GM18505 (cell line): ENCODE measurements around the gene SYK.

Source experiments
- ATAC-seq: cut with Tn5 transposase; IDR thresholded peaks from one replicate; pipeline ENCODE4 v1.9.1; 2021; ENCODE audit not compliant: unreplicated experiment
- POLR2A ChIP-seq: IDR thresholded peaks from 4 replicates; pipeline ENCODE4 v1.6.1; 2011; ENCODE audit warnings: borderline replicate concordance; ENCODE audit not compliant: insufficient read depth, insufficient read length; ENCODE audit errors: extremely low read depth

The SYK gene

DNA sequence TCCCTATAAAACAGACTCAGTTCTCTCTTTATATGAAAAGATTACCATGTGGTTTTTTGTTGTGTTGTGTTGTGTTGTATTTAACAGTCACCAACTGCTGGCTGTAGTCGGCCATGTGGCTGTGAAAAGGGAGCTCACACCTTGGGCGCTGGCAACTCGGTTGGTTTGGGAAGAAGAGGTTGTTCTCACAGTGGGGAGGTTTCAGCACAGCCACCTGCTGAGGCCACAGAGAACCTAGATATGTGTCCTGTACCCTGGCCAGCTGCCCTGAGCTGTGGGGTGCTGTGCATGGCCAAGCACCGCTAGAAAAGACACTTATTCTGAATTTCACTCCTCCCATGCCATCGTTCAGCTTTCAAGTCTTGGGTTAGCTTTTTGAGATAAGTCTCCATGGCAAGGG is 58.8 kb downstream of the SYK start:
- TF ChIP-seq POLR2A = no peak
- ATAC-seq = no peak

DNA sequence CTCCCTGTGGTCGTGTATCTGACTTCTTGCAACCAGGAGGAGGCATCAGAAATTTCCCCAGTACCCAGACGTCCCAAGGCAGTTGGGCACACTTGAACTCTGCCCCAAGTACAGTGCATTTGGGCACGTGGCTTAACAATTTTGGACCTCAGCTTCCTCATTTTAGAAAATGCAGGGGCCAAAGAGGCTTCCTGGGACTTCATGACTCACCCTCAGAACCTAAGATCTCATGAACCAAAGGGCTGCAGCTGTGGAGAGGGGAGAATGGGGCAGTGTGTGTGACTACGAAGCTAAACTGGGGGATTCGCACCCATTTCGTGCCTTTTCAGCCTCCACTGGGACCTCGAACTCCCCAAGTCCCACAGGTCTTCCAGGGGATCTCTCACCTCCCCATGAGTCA is 59.2 kb downstream of the SYK start:
- no peak for ATAC-seq
- no peak for TF ChIP-seq POLR2A

GRCh38 chr9:90861380-90861779 is 59.8 kb downstream of the SYK start:
- TF ChIP-seq POLR2A = no peak
- no peak for ATAC-seq

GRCh38 chr9:90861826-90862740 is 60.5 kb downstream of the SYK start:
- TF ChIP-seq POLR2A = no peak
- ATAC-seq = no peak

- no peak for ATAC-seq
- TF ChIP-seq POLR2A = no peak
Observed at GRCh38 chr9:90864779-90865178, 63.2 kb downstream of the SYK start.

- no peak for ATAC-seq
Observed at GRCh38 chr9:90867101-90867500, 65.5 kb downstream of the SYK start.

GRCh38 chr9:90868555-90868954 is 66.9 kb downstream of the SYK start:
- no peak for ATAC-seq

More at GRCh38 chr9:90867101-90867500, 65.5 kb downstream of the SYK start:
- TF ChIP-seq POLR2A = no peak

DNA sequence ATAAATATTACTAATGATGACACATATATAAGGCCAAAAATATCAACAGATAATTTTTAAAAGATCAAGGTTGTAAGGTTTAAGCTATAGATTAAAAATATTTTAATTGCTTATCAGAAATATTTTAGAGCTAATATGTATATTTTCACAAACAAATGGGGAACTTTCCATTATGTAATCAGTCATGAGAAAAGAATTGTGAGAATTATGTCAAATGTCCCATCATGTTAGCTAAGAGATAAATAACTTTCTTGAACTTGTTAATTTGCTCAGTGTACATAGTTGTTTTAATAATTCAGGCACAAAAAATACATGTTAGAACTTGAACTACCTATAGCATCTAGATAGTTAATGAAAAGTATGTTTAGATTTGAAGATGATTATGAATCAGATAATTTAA is 67.7 kb downstream of the SYK start:
- no peak for TF ChIP-seq POLR2A
- ATAC-seq = no peak

More at GRCh38 chr9:90868555-90868954, 66.9 kb downstream of the SYK start:
- TF ChIP-seq POLR2A = no peak

- ATAC-seq = no peak
Observed at GRCh38 chr9:90870621-90871326, 69.2 kb downstream of the SYK start.

DNA sequence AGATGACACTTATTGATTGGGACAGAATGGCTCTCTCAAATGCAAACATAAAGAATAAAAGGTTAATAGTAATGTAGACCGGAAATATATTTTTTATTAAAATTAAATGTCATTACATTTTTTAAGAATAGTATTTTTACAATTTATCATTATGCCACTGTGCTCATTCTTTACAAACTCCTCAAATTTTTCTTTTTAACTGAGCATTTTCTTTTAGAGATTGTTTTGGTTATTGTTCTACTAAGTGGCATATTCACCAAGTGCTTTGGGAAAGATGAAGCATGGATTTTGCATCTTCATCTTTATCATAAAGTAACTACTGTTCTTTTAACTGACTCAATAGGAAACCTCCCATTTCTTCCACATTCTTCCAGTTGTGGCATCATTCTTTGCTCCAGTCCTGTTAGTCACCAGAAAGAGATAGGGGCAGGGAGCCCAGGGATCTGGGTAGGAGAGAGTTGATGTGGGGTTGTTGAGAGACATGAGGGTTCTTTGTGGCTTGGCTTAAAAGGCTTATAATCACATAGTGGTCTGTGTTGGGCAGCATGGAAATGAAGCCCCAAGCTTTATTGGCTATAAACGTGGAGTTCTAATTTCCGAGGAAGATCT is 69.8 kb downstream of the SYK start:
- no peak for TF ChIP-seq POLR2A
- ATAC-seq = no peak

More at GRCh38 chr9:90870621-90871326, 69.2 kb downstream of the SYK start:
- no peak for TF ChIP-seq POLR2A

- ATAC-seq = no peak
- no peak for TF ChIP-seq POLR2A
Observed at GRCh38 chr9:90872835-90873294, 71.2 kb downstream of the SYK start.

GRCh38 chr9:90873422-90873821 is 71.8 kb downstream of the SYK start:
- no peak for TF ChIP-seq POLR2A
- no peak for ATAC-seq

- ATAC-seq = no peak
- no peak for TF ChIP-seq POLR2A
Observed at GRCh38 chr9:90874194-90874593, 72.6 kb downstream of the SYK start.
